Amygdala (tissue), 56 donors: ENCODE results near the gene GMCL1.
"Not testable (repeated sequence)": the region's sequence is repeated elsewhere in the genome, so short reads cannot be mapped to it uniquely, and the experiment has no call there.

Experiments
- DNase-seq, 56 donors: peaks; one replicate each; lab custom pipeline; 2025; lab: John Stamatoyannopoulos, UW

GMCL1 gene

DNA sequence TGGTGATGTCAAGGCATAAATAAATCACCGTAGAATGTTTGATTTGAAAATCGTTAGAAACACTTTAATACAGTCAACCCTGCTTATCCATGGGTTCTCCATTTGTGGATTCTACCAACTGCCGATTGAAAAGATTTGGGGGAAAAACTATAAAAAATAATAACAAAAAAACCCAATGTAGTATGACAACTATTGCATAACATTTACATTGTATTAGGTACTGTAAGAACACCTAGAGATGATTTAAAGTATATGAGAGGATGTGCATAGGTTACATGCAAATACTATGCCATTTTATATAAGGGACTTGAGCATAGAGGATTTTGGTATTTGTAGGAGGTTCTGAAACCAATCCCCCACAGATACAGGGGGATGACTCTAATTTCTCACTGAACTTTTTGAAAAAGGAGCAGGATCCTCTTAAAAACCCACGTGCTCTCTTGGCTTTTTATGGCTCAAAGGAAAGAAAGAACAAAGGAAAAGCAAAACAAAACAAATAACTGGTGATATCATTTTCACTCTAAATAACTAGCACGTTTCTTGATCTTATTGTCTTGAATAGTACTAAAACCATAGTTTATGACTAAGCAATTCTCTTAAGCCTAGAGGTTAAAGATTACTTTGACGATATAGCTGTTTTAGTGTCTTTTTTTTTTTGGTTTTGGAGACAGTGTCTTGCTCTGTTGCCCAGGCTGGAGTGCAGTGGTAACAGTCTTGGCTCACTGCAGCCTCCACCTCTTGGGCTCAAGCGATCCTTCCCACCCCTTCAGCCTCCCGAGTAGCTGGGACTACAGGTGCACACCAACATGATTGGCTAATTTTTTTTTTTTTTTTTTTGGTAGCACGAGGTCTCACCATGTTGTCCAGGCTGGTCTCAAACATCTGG is 17.0 kb downstream of the GMCL1 start:
- DNase-seq: no peak

DNA sequence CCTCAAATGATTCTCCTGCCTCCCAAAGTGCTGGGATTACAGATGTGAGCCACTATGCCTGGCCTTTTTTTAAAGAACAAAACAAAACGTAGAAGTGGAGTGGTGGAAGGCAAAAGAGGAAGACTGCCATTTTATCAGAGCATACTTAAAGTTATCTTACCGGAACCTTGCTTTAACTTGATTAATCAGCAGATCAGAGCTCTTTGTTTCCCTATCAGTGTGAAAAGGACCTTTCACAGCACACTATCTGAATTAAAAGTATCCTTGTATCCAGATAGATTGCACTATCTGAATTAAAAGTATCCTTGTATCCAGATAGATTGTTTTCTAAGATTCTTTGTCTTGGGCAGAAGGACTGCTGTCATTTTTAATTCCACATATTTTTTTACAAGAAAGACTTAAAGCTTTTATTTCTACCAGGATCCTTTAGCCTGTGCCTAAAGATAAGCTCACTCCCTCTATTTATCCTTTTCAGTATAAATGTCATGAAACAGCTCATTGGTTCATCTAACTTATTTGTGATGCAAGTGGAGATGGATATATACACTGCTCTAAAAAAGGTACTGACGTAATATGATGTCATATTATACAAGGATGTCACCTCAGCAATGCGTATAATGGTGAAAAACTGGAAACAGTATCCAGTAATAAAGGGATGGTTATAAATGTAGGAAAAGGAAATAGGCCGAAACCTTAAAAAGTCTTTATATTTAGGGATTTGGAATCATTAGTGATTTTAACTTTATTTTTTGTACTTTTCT is 17.8 kb downstream of the GMCL1 start:
- DNase-seq: no peak

DNA sequence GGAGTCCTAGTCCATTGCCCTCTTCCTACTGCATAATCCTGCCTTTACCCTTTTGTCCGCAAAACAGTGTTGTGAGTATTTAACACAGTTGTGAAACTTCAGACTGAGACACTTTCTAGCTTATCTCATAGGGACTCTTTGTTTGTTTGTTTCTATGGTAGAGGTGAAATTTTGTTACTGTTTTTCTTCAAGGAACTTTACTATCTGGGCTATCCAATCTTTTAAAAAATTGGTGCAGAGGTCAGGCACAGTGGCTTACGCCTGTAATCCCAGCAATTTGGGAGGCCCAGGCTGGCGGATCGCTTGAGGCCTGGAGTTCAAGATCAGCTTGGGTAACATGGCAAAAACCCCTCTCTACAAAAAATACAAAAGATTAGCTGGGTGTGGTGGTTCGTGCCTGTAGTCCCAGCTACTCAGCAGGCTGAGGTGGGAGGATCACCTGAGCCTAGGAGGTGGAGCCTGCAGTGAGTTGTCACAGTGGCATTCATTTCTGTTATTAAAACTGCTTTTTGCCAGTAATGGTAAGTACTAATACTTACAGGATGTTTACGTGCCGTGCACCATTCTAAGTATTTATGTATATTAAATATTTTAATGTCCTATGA is 18.8 kb downstream of the GMCL1 start:
- DNase-seq: no peak

DNA sequence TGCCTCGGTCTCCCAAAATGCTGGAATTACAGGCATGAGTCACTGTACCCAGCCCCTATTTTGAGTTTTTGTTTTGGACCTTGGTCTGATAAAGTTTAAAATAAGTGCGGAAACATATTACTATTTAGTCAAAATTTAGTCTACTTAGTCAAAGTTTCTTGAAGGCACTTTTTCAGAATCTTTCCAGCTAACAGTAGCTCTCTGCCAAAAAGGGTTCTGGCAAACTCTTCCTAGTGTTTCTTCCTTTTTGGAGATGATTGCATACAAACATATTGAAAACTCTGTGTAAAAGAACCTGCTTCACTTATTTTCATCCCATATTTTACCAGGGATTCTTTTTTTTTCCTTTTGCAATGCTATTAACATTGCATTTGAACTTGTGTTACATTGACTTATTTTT is 28.8 kb downstream of the GMCL1 start:
- no peak for DNase-seq

DNA sequence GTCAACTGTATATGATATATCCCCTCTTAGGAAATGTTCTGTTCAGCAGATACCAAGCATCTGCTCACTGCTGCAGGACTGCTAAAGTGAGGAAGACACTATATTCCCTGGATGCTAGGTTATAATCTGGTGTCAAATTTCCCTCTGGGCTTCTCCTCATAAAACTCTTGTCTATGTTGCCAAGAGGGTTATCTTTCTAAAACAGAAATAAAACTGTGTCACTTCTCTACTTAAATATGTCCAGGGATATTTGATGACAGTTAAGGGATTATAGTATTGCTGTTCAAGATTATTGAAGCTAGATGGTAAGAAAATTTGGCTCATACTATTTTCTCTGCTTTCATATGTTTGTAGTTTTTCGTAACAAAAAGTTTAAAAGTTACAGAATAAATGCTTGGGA is 33.8 kb downstream of the GMCL1 start:
- DNase-seq: no peak

DNA sequence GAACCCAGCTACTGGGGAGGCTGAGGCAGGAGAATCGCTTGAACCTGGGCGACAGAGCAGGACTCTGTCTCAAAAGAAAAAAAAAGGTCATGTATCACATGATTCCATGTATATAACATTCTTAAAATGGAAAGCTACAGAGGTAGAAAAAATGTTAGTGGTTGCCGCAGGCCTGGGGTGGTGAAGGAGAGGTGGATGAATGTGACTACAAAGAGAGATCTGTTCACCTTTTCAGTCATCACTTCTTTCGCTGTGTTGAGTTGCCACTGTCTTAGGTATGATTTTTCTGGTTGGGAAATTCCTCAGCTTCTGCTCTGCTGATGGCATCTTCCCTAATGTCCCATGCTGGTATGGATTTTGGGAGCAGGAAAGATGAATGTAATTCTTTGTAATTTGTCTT is 59.0 kb downstream of the GMCL1 start:
- DNase-seq: no peak

DNA sequence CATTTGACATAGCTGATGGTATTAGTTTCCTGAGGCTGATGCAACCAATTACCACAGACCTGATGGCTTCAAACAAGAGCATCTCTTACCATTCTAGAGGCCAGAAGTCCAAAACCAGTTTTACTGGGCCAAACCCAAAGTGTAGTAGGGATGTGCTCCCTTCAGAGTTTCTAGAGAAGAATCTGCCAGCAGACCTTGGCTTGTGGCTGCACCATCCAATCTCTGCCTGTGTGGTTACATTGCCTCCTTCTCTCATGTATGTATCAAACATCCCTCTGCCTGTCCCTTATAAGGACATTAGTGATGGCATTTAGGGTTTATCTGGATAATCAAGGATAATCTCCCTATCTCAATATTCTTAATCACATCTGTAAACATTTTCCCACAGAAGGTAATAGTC is 59.8 kb downstream of the GMCL1 start:
- DNase-seq: no peak

DNA sequence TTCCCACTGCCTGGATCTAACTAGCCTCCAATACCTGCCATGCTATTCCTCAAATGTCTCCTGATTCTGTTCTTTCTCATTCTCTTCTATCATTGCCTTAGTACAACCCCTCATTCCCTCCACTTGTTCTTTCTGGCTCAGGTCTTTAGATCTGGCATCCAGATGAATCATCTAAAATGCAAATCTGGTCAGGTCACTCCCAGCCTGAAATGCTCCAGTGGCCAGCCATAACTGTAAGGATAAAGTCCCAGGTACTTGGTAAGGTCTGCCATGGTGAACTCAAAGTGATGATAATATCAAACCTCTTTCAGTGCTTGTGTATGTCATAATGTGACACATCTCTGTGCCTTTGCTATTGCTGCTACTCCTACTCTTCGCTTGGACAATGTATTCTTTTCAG is 61.4 kb downstream of the GMCL1 start:
- DNase-seq: no peak

DNA sequence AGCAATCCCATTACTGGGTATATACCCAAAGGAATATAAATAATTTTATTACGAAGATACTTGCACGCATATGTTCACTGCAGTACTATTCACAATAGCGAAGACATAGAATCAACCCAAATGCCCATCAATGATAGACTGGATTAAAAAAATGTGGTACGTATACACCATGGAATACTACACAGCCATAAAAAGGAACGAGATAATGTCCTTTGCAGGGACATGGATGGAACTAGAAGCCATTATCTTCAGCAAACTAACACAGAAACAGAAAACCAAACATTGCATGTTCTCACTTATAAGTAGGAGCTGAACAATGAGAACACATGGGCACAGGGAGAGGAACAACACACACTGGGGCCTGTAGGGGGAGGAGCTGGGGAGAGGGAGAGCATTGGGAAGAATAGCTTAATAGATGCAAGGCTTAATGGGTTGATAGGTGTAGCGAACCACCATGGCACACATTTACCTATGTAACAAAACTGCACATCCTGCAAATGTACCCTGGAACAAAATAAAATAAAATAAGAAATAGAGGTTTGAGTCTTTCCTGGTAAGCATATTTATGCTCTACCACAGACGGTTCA is 63.5 kb downstream of the GMCL1 start:
- not testable (repeated sequence) for DNase-seq

DNA sequence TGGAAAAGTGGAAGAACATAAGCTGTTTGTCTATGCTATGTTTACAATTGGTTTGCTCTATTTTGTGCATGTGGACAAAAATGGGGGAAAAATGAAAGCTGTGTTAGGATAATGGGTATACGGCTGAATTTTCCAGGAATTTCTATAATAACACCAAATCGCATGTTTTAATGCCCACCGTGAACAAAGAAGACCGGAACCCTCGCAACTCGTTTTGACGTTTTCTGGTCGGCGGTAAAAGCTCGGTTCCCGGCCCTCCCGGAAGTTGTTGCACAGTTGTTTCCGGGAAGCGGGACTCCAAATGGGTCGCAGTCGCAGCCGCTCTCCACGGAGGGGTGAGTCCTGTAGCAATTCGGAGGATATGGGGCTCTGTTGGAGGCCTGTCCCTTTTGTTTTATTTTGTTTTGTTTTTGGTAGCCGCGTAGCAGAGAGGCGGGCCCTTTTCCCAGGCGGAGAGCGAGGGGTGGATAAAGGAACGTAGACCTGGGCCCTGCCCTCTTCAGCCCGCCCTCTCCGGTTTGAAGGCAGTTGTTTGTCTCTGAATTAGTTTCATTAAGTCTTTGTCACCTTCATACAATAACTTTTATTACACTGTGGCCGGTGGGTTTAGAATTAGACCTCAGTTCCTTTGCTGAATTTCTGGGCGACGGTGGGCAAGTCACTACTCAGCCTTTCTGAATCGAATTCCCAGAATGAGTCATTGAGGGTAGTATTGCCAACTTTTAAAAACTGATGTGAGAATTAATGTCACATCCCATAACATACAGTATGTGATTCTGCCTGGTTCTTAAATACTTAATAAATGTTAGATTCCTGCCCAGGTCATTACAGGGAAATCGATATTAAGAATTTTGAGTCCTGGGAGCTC is 64.5 kb downstream of the GMCL1 start, which contains the start of gene SNRNP27:
Gene SNRNP27 (plus strand): TSS at position 273 of the 868 bp plus-strand sequence. CDS start 29 bp downstream, at position 302.
- DNase-seq: peak in 55 of 56 donors; percentile 17 to 87 (median 68)

DNA sequence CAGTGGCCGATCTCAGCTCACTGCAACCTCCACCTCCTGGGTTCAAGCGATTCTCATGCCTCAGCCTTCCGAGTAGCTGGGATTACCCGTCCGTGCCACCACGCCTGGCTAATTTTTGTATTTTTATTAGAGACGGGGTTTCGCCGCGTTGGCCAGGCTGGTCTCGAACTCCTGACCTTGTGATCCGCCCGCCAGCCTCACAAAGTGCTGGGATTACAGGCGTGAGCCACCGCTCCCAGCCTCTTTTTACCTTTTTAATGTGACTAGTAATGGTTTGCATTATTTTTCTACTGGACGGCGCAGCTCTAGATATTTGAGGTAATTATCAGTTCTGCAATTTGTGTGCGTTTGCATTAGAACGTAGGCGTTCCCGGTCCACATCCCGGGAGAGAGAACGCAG is 65.3 kb downstream of the GMCL1 start:
- not testable (repeated sequence) for DNase-seq

DNA sequence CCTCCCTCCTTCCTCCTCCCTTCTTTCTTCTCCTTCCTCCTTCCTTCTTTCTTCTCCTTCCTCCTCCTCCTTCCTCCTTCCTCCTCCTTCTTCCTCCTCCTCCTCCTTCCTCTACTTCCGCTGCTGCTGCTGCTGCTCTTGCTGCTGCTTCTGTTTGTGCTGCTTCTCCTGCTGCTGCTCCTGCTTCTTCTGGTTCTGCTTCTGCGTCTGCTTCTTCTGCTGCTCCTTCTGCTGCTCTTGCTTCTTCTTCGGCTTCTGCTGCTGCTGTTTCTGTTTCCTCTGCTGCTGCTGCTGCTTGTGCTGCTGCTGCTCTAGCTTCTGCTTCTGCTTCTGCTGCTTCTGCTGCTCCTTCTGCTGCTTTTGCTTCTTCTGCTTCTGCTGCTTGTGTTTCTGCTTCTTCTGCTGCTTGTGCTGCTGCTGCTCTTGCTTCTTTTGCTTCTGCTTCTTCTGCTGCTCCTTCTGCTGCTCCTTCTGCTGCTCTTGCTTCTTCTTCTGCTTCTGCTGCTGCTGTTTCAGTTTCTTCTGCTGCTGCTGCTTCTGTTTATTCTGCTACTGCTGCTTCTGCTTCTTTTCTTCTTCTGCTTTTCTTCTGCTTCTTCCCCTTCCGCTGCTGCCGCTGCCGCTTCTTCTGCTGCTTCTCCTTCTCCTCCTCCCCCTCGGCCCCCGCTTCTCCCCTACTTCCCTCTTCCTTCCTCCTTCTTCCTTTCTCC is 72.9 kb downstream of the GMCL1 start:
- DNase-seq: peak in 6 of 56 donors; percentile 1 to 32 (median 12)

DNA sequence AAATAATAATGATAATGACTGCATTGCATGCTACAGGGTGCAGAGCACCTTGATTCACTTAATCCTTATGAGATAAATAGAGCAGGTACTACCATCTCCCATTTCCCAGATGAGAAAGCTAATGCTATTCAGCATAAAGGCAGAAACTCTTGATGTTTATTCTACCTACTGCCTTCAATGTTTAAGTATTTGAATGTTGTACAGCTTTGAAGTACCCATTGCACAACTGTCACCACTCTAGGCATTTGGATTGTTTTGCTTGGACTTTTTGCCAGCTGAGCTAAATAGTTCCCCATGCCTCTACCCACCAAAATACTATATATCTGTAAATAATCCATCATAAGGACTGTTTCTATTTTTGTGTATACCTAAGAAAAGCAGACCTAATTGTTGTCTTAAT is 77.8 kb downstream of the GMCL1 start:
- DNase-seq: no peak

DNA sequence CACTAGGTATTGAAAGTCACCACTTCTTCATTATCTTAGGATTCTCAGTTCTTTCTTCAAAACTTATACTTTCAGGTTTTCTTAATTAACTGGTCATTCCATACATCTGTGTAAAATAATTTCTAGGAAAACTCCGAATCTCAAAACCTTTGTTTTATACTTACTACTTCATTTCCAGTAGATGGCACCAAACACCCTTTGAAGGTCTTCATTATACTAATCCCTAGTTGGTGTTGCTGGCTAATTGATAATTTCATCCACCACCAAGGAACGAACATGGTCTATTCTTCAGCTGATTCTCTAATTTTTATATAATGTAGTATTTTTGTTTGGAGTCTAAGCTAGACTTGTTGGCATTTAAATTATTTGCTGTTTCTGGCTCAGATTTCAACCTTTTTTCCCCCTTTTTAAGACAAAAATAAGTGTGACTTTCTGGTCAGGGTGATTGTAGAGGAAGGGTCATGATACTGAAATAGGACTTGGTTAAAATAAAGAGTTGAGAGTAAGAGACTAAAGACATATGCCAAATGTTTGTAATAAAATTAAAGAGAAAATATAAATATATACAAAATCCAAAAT is 82.6 kb downstream of the GMCL1 start:
- DNase-seq: peak in 2 of 56 donors; percentile 13 to 81

DNA sequence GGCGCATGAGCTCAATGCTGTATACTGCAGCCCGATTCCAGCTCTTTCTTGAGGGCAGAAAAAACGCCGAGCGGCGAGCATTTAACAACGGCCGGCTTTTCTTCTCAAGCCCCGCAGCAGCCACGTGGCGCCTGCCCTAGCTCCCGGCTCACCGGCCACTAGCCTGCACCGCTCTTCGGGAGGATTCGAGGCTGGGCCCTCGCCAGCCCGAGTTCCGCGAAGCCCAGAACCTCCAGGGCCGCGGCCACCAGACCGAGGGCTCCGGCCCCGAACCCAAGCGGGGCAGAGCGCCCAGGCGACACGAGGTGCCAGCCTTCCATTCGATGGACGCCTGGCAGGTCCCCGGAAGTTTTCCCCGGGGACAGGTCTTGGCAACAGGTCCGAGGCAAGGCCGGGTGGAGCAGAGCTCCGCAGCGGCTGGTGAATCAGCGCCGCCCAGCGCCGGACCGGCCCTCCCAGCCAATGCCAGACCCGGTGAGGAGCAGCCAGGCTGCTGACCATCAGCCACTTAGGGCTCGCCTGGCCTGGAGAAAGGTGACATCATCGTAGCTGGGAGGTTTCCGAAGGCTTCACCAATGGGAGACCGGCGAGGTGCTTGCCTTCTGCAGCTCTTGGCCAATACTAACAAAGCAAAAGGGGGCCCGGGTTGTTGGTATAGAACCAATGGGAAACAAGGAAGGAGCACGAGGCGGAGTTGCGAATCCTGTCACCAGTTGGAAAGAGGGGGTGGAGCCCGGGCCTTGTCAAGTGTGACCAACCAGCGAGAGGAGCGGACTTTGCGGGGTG is 84.9 kb downstream of the GMCL1 start:
- DNase-seq: peak; percentile 94 to 100 (median 100)

DNA sequence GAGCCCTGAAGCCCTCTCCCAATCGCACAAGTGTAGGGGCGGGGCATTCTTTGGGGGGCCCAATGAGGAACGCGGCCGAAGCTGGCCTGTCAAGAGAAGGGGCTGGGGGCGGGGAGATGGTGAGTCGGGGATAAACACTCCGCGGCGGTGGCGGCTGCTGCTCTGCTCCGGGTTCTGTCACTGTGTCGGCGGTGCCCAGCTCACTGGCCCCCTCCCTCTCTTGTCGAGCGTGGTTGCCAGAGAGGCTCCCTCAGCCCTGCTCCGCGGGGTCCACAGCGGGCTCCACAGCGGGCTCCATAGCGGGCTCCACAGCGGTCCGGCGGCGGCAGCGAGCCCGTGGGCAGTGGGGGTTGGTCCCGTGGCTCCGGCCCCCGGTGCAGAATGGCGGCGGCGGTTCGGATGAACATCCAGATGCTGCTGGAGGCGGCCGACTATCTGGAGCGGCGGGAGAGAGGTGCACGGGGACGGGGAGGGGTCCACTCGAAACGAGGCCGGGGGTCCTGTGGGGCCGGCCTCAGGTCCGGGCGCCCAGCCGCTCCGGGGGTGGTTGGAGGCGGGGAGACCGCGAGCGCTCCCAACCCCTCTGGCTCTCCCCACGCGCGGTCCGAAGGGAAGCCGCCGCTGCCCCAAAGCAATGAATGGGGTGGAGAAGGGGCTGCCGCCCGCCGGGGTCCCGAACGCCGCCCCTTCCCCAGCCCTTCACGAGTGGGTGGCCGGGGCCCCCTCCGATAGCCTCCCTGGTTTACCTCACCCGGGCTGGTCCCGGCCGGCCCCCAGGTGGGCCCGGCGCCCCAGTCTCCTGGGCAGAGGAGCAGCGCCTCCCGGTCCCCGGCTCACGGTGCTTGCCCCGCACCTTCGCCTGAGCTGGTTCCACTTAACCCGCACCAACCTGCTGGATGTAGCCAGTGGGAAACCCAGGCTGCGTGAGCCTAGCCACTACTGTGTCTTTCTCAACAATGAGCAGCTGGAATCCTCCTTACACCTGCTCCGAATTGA is 85.8 kb downstream of the GMCL1 start, which contains the start of gene MXD1:
Gene MXD1 (plus strand): TSS at position 160 of the 996 bp plus-strand sequence. CDS start 222 bp downstream, at position 382.
- DNase-seq: peak in 14 of 56 donors; percentile 15 to 100 (median 40)
